Measurements from ENCODE around the gene STK32B.

Gene STK32B

GRCh38 chr4:5373327-5373726 lies 322.0 kb downstream of the STK32B start:
- H3K4me3 ChIP-seq (ENCODE audit: low read depth in 1 of 2, low read length in 2 of 2) = no peak overlapping the region
- no peak overlapping the region for H3K9ac ChIP-seq (ENCODE audit: low read depth in 1 of 2, low read length in 2 of 2)
- peaks cover 0 to 5% of the 10 kb centered on the region in 2 donors for H3K9me3 ChIP-seq (ENCODE audit: control insufficient read depth in 1 of 2, low read length in 2 of 2)
- no peaks in the 10 kb centered on the region for H3K36me3 ChIP-seq (ENCODE audit: control insufficient read depth in 1 of 2, insufficient read depth in 2 of 2, low read length in 2 of 2)
- no peak overlapping the region for H3K27ac ChIP-seq (ENCODE audit: low read depth, low read length)
- H3K27me3 ChIP-seq (ENCODE audit: control insufficient read depth in 1 of 2, insufficient read depth in 2 of 2, low read length in 2 of 2) = no peaks in the 10 kb centered on the region
- no peaks in the 10 kb centered on the region for H3K4me1 ChIP-seq (ENCODE audit: control insufficient read depth in 1 of 2, insufficient read depth in 2 of 2, low read length in 2 of 2)

GRCh38 chr4:5374592-5374991 lies 323.3 kb downstream of the STK32B start:
- no peaks in the 10 kb centered on the region for H3K27me3 ChIP-seq (ENCODE audit: control insufficient read depth in 1 of 2, insufficient read depth in 2 of 2, low read length in 2 of 2)
- no peak overlapping the region for H3K4me3 ChIP-seq (ENCODE audit: low read depth in 1 of 2, low read length in 2 of 2)
- H3K27ac ChIP-seq (ENCODE audit: low read depth, low read length) = no peak overlapping the region
- no peaks in the 10 kb centered on the region for H3K4me1 ChIP-seq (ENCODE audit: control insufficient read depth in 1 of 2, insufficient read depth in 2 of 2, low read length in 2 of 2)
- no peaks in the 10 kb centered on the region for H3K36me3 ChIP-seq (ENCODE audit: control insufficient read depth in 1 of 2, insufficient read depth in 2 of 2, low read length in 2 of 2)
- no peak overlapping the region for H3K9ac ChIP-seq (ENCODE audit: low read depth in 1 of 2, low read length in 2 of 2)
- H3K9me3 ChIP-seq (ENCODE audit: control insufficient read depth in 1 of 2, low read length in 2 of 2) = peaks cover 0 to 5% of the 10 kb centered on the region in 2 donors

GRCh38 chr4:5374994-5375393 lies 323.7 kb downstream of the STK32B start:
- H3K9me3 ChIP-seq (ENCODE audit: control insufficient read depth in 1 of 2, low read length in 2 of 2) = peaks cover 0 to 5% of the 10 kb centered on the region in 2 donors
- H3K27me3 ChIP-seq (ENCODE audit: control insufficient read depth in 1 of 2, insufficient read depth in 2 of 2, low read length in 2 of 2) = no peaks in the 10 kb centered on the region
- H3K27ac ChIP-seq (ENCODE audit: low read depth, low read length) = no peak overlapping the region
- H3K4me1 ChIP-seq (ENCODE audit: control insufficient read depth in 1 of 2, insufficient read depth in 2 of 2, low read length in 2 of 2) = no peaks in the 10 kb centered on the region
- no peaks in the 10 kb centered on the region for H3K36me3 ChIP-seq (ENCODE audit: control insufficient read depth in 1 of 2, insufficient read depth in 2 of 2, low read length in 2 of 2)
- no peak overlapping the region for H3K9ac ChIP-seq (ENCODE audit: low read depth in 1 of 2, low read length in 2 of 2)
- H3K4me3 ChIP-seq (ENCODE audit: low read depth in 1 of 2, low read length in 2 of 2) = no peak overlapping the region

- H3K27ac ChIP-seq (ENCODE audit: low read depth, low read length) = no peak overlapping the region
- H3K36me3 ChIP-seq (ENCODE audit: control insufficient read depth in 1 of 2, insufficient read depth in 2 of 2, low read length in 2 of 2) = no peaks in the 10 kb centered on the region
- H3K9ac ChIP-seq (ENCODE audit: low read depth in 1 of 2, low read length in 2 of 2) = no peak overlapping the region
These were observed 324.7 kb downstream of the STK32B start for GRCh38 chr4:5376015-5376414.

GRCh38 chr4:5378002-5378401 lies 326.7 kb downstream of the STK32B start:
- Histone ChIP-seq H3K36me3 (ENCODE audit: control insufficient read depth in 1 of 2, insufficient read depth in 2 of 2, low read length in 2 of 2) (no peaks in the 10 kb centered on the region), H3K27ac (ENCODE audit: low read depth, low read length) (no peak overlapping the region), H3K9me3 (ENCODE audit: control insufficient read depth in 1 of 2, low read length in 2 of 2) (peaks cover 0 to 5% of the 10 kb centered on the region in 2 donors), H3K4me3 (ENCODE audit: low read depth in 1 of 2, low read length in 2 of 2) (no peak overlapping the region), H3K27me3 (ENCODE audit: control insufficient read depth in 1 of 2, insufficient read depth in 2 of 2, low read length in 2 of 2) (no peaks in the 10 kb centered on the region), H3K9ac (ENCODE audit: low read depth in 1 of 2, low read length in 2 of 2) (no peak overlapping the region), H3K4me1 (ENCODE audit: control insufficient read depth in 1 of 2, insufficient read depth in 2 of 2, low read length in 2 of 2) (no peaks in the 10 kb centered on the region)

More at GRCh38 chr4:5376015-5376414, 324.7 kb downstream of the STK32B start:
- no peaks in the 10 kb centered on the region for H3K27me3 ChIP-seq (ENCODE audit: control insufficient read depth in 1 of 2, insufficient read depth in 2 of 2, low read length in 2 of 2)
- no peaks in the 10 kb centered on the region for H3K4me1 ChIP-seq (ENCODE audit: control insufficient read depth in 1 of 2, insufficient read depth in 2 of 2, low read length in 2 of 2)
- H3K4me3 ChIP-seq (ENCODE audit: low read depth in 1 of 2, low read length in 2 of 2) = no peak overlapping the region
- peaks cover 0 to 5% of the 10 kb centered on the region in 2 donors for H3K9me3 ChIP-seq (ENCODE audit: control insufficient read depth in 1 of 2, low read length in 2 of 2)

- no peak overlapping the region for H3K9ac ChIP-seq (ENCODE audit: low read depth in 1 of 2, low read length in 2 of 2)
- no peak overlapping the region for H3K27ac ChIP-seq (ENCODE audit: low read depth, low read length)
- no peak overlapping the region for H3K4me3 ChIP-seq (ENCODE audit: low read depth in 1 of 2, low read length in 2 of 2)
- H3K9me3 ChIP-seq (ENCODE audit: control insufficient read depth in 1 of 2, low read length in 2 of 2) = no peaks in the 10 kb centered on the region
- no peaks in the 10 kb centered on the region for H3K36me3 ChIP-seq (ENCODE audit: control insufficient read depth in 1 of 2, insufficient read depth in 2 of 2, low read length in 2 of 2)
- no peaks in the 10 kb centered on the region for H3K27me3 ChIP-seq (ENCODE audit: control insufficient read depth in 1 of 2, insufficient read depth in 2 of 2, low read length in 2 of 2)
- H3K4me1 ChIP-seq (ENCODE audit: control insufficient read depth in 1 of 2, insufficient read depth in 2 of 2, low read length in 2 of 2) = peaks cover 0 to 2% of the 10 kb centered on the region in 2 donors
These were observed 328.6 kb downstream of the STK32B start for GRCh38 chr4:5379895-5380294.

GRCh38 chr4:5381961-5382441 lies 330.7 kb downstream of the STK32B start:
- Histone ChIP-seq H3K9me3 (ENCODE audit: control insufficient read depth in 1 of 2, low read length in 2 of 2) (no peaks in the 10 kb centered on the region), H3K27ac (ENCODE audit: low read depth, low read length) (no peak overlapping the region), H3K36me3 (ENCODE audit: control insufficient read depth in 1 of 2, insufficient read depth in 2 of 2, low read length in 2 of 2) (no peaks in the 10 kb centered on the region), H3K9ac (ENCODE audit: low read depth in 1 of 2, low read length in 2 of 2) (no peak overlapping the region), H3K4me1 (ENCODE audit: control insufficient read depth in 1 of 2, insufficient read depth in 2 of 2, low read length in 2 of 2) (peaks cover 11 to 12% of the 10 kb centered on the region in 2 donors), H3K27me3 (ENCODE audit: control insufficient read depth in 1 of 2, insufficient read depth in 2 of 2, low read length in 2 of 2) (no peaks in the 10 kb centered on the region), H3K4me3 (ENCODE audit: low read depth in 1 of 2, low read length in 2 of 2) (no peak overlapping the region)

- Histone ChIP-seq H3K9me3 (ENCODE audit: control insufficient read depth in 1 of 2, low read length in 2 of 2) (no peaks in the 10 kb centered on the region), H3K27ac (ENCODE audit: low read depth, low read length) (no peak overlapping the region), H3K36me3 (ENCODE audit: control insufficient read depth in 1 of 2, insufficient read depth in 2 of 2, low read length in 2 of 2) (no peaks in the 10 kb centered on the region)
These were observed 332.1 kb downstream of the STK32B start for GRCh38 chr4:5383191-5383980.

GRCh38 chr4:5385741-5386311 lies 334.5 kb downstream of the STK32B start:
- Histone ChIP-seq H3K27ac (ENCODE audit: low read depth, low read length) (no peak overlapping the region), H3K4me1 (ENCODE audit: control insufficient read depth in 1 of 2, insufficient read depth in 2 of 2, low read length in 2 of 2) (peaks cover 19 to 23% of the 10 kb centered on the region in 2 donors), H3K4me3 (ENCODE audit: low read depth in 1 of 2, low read length in 2 of 2) (no peak overlapping the region), H3K9me3 (ENCODE audit: control insufficient read depth in 1 of 2, low read length in 2 of 2) (no peaks in the 10 kb centered on the region), H3K27me3 (ENCODE audit: control insufficient read depth in 1 of 2, insufficient read depth in 2 of 2, low read length in 2 of 2) (no peaks in the 10 kb centered on the region), H3K36me3 (ENCODE audit: control insufficient read depth in 1 of 2, insufficient read depth in 2 of 2, low read length in 2 of 2) (no peaks in the 10 kb centered on the region), H3K9ac (ENCODE audit: low read depth in 1 of 2, low read length in 2 of 2) (no peak overlapping the region)

More at GRCh38 chr4:5383191-5383980, 332.1 kb downstream of the STK32B start:
- no peak overlapping the region for H3K9ac ChIP-seq (ENCODE audit: low read depth in 1 of 2, low read length in 2 of 2)
- H3K27me3 ChIP-seq (ENCODE audit: control insufficient read depth in 1 of 2, insufficient read depth in 2 of 2, low read length in 2 of 2) = no peaks in the 10 kb centered on the region
- H3K4me1 ChIP-seq (ENCODE audit: control insufficient read depth in 1 of 2, insufficient read depth in 2 of 2, low read length in 2 of 2) = peaks cover 11 to 12% of the 10 kb centered on the region in 2 donors
- no peak overlapping the region for H3K4me3 ChIP-seq (ENCODE audit: low read depth in 1 of 2, low read length in 2 of 2)

- no peak overlapping the region for H3K4me3 ChIP-seq (ENCODE audit: low read depth in 1 of 2, low read length in 2 of 2)
- no peak overlapping the region for H3K9ac ChIP-seq (ENCODE audit: low read depth in 1 of 2, low read length in 2 of 2)
- H3K9me3 ChIP-seq (ENCODE audit: control insufficient read depth in 1 of 2, low read length in 2 of 2) = no peaks in the 10 kb centered on the region
- H3K27me3 ChIP-seq (ENCODE audit: control insufficient read depth in 1 of 2, insufficient read depth in 2 of 2, low read length in 2 of 2) = no peaks in the 10 kb centered on the region
- no peaks in the 10 kb centered on the region for H3K36me3 ChIP-seq (ENCODE audit: control insufficient read depth in 1 of 2, insufficient read depth in 2 of 2, low read length in 2 of 2)
- no peak overlapping the region for H3K27ac ChIP-seq (ENCODE audit: low read depth, low read length)
- H3K4me1 ChIP-seq (ENCODE audit: control insufficient read depth in 1 of 2, insufficient read depth in 2 of 2, low read length in 2 of 2) = peaks cover 19 to 31% of the 10 kb centered on the region in 2 donors
These were observed 335.6 kb downstream of the STK32B start for GRCh38 chr4:5386921-5387320.

Measured in duodenal mucosa (tissue), 2 donors.